ENCODE results near the gene PHKA2. TPM values are rescaled to one million over a fixed set of nuclear protein-coding genes. Genes with fewer than 3 reads are reported as not detected.

The PHKA2 gene
- polyA plus RNA-seq, 4 donors: 36.5 to 39.1 (median 36.7) TPM

- no peak for DNase-seq (ENCODE audit: low read depth in 4 of 4, low spot score in 3 of 4)
Measured at GRCh38 chrX:18973527-18974192, 10.3 kb downstream of the PHKA2 start.

GRCh38 chrX:18971506-18971905 is 12.4 kb downstream of the PHKA2 start:
- DNase-seq (ENCODE audit: low read depth in 4 of 4, low spot score in 3 of 4): no peak

- DNase-seq (ENCODE audit: low read depth in 4 of 4, low spot score in 3 of 4): no peak
Measured at GRCh38 chrX:18970465-18970864, 13.4 kb downstream of the PHKA2 start.

GRCh38 chrX:18966624-18967023 is 17.3 kb downstream of the PHKA2 start:
- DNase-seq (ENCODE audit: low read depth in 4 of 4, low spot score in 3 of 4): no peak

GRCh38 chrX:18964901-18965300 is 19.0 kb downstream of the PHKA2 start:
- DNase-seq (ENCODE audit: low read depth in 4 of 4, low spot score in 3 of 4): no peak

GRCh38 chrX:18964026-18964425 is 19.9 kb downstream of the PHKA2 start:
- no peak for DNase-seq (ENCODE audit: low read depth in 4 of 4, low spot score in 3 of 4)

- DNase-seq (ENCODE audit: low read depth in 4 of 4, low spot score in 3 of 4): no peak
Measured at GRCh38 chrX:18962329-18962728, 21.6 kb downstream of the PHKA2 start.

- DNase-seq (ENCODE audit: low read depth in 4 of 4, low spot score in 3 of 4): no peak
Measured at GRCh38 chrX:18961686-18962085, 22.2 kb downstream of the PHKA2 start.

GRCh38 chrX:18956303-18957032 is 27.4 kb downstream of the PHKA2 start:
- no peak for DNase-seq (ENCODE audit: low read depth in 4 of 4, low spot score in 3 of 4)

GRCh38 chrX:18955676-18956075 is 28.2 kb downstream of the PHKA2 start:
- no peak for DNase-seq (ENCODE audit: low read depth in 4 of 4, low spot score in 3 of 4)

- no peak for DNase-seq (ENCODE audit: low read depth in 4 of 4, low spot score in 3 of 4)
Measured at GRCh38 chrX:18951032-18951431, 32.9 kb downstream of the PHKA2 start.

GRCh38 chrX:18949944-18950301 is 34.0 kb downstream of the PHKA2 start:
- no peak for DNase-seq (ENCODE audit: low read depth in 4 of 4, low spot score in 3 of 4)

- DNase-seq (ENCODE audit: low read depth in 4 of 4, low spot score in 3 of 4): no peak
Measured at GRCh38 chrX:18949291-18949943, 34.5 kb downstream of the PHKA2 start.

- DNase-seq (ENCODE audit: low read depth in 4 of 4, low spot score in 3 of 4): no peak
Measured at GRCh38 chrX:18946611-18947010, 37.3 kb downstream of the PHKA2 start.

GRCh38 chrX:18946157-18946556 is 37.8 kb downstream of the PHKA2 start:
- DNase-seq (ENCODE audit: low read depth in 4 of 4, low spot score in 3 of 4): no peak

- DNase-seq (ENCODE audit: low read depth in 4 of 4, low spot score in 3 of 4): no peak
Measured at GRCh38 chrX:18945483-18945882, 38.4 kb downstream of the PHKA2 start.

GRCh38 chrX:18944482-18944881 is 39.4 kb downstream of the PHKA2 start:
- DNase-seq (ENCODE audit: low read depth in 4 of 4, low spot score in 3 of 4): no peak

GRCh38 chrX:18941896-18942295 is 42.0 kb downstream of the PHKA2 start:
- DNase-seq (ENCODE audit: low read depth in 4 of 4, low spot score in 3 of 4): no peak

GRCh38 chrX:18938710-18939109 is 45.2 kb downstream of the PHKA2 start:
- no peak for DNase-seq (ENCODE audit: low read depth in 4 of 4, low spot score in 3 of 4)

GRCh38 chrX:18937173-18937572 is 46.7 kb downstream of the PHKA2 start:
- DNase-seq (ENCODE audit: low read depth in 4 of 4, low spot score in 3 of 4): no peak

- DNase-seq (ENCODE audit: low read depth in 4 of 4, low spot score in 3 of 4): no peak
Measured at GRCh38 chrX:18935893-18936292, 48.0 kb downstream of the PHKA2 start.

GRCh38 chrX:18934708-18935107 is 49.2 kb downstream of the PHKA2 start:
- no peak for DNase-seq (ENCODE audit: low read depth in 4 of 4, low spot score in 3 of 4)

Measured in right renal pelvis (tissue), 4 donors.